T-helper 1 cell (primary cell): ENCODE data around the gene ZFP57.

Source experiments
- DNase-seq, 5 donors: peaks; one replicate each; pipeline ENCODE4 v3.0.0-alpha.2; 2012 to 2020
- total RNA-seq, 4 donors: gene quantifications; one replicate each; lab custom pipeline; 2026; lab: John Stamatoyannopoulos, UW

Gene ZFP57
- 0 to 2.4 (median 0.08) reads per million in 4 donors for total RNA-seq

DNA sequence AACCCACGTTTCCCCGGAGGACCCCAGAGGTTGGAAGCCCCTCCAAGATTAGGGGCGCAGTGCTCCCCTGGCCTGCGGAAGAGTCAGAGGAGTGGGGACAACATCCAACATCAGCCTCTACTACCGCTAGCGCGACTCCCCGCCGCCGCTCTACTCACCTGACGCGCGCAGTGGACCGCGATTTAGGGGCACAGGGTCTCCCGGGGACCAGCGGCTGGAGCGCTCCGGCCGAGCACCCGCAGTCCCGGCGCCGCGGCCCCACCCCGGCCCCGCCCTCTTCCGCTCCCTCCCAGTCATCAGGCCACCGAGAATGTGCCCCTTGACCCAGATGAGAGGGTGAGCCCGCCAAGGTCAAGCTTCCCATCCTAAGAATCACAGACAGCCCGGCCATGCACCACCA lies at the start of gene ZFP57:
TSS of gene ZFP57 (minus strand) at position 249 of the 400 bp plus-strand sequence. CDS start 4,149 bp downstream, outside the sequence.
- DNase-seq, result no peak

DNA sequence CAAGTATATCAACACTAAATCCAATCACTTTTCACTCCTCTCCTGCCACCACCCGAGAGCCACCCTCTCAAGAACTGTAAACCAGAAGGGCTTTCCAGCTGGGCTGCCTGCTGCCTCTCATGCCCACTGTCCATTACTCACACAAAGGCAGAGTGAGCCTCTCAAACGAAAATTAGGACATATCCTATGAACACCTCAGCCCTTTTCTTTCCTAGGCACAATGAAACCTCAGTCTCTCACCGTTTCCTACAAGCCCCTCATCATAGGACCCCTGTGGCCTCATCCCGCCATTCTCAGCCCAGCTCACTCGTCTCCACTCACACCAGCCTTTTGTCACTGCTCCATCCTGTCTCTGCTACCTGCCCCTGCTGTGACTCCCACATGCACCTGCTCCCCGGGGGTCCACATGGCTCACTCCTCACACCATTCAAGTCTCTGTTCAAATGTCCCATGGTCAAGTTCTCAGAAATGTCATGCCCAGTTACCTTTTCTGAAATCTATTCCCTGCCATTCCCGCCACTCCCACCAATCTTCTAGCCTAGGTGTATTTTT lies 49.7 kb upstream of the ZFP57 start:
- DNase-seq, result no peak

GRCh38 chr6:29729774-29730328 lies 48.9 kb upstream of the ZFP57 start:
- DNase-seq, result no peak

DNA sequence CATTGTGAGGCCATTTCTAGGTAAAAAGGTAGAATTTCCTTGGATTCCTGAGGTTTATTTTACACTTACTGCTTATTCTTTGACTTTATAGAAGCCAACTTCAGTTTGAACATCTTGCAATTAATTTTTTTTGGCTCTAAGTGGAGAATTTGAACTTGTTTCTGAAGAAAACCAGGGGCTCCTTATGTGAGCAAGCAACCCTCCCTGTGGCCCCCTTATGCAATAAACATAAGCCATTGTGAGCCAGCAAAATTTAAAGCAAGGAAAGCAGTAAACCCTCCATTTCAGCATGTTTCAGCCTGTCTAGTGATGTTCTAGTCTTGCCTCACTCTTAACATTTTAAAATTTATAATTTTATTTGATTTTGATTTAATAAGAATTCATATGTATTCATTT lies 47.9 kb upstream of the ZFP57 start:
- no peak for DNase-seq

- DNase-seq, result no peak
These were observed 47.4 kb upstream of the ZFP57 start for GRCh38 chr6:29728173-29728874.

- DNase-seq, result no peak
These were observed 46.7 kb upstream of the ZFP57 start for GRCh38 chr6:29727637-29728036.

GRCh38 chr6:29726571-29727194 lies 45.7 kb upstream of the ZFP57 start:
- DNase-seq, result no peak

- no peak for DNase-seq
These were observed 45.0 kb upstream of the ZFP57 start for GRCh38 chr6:29726001-29726400.

DNA sequence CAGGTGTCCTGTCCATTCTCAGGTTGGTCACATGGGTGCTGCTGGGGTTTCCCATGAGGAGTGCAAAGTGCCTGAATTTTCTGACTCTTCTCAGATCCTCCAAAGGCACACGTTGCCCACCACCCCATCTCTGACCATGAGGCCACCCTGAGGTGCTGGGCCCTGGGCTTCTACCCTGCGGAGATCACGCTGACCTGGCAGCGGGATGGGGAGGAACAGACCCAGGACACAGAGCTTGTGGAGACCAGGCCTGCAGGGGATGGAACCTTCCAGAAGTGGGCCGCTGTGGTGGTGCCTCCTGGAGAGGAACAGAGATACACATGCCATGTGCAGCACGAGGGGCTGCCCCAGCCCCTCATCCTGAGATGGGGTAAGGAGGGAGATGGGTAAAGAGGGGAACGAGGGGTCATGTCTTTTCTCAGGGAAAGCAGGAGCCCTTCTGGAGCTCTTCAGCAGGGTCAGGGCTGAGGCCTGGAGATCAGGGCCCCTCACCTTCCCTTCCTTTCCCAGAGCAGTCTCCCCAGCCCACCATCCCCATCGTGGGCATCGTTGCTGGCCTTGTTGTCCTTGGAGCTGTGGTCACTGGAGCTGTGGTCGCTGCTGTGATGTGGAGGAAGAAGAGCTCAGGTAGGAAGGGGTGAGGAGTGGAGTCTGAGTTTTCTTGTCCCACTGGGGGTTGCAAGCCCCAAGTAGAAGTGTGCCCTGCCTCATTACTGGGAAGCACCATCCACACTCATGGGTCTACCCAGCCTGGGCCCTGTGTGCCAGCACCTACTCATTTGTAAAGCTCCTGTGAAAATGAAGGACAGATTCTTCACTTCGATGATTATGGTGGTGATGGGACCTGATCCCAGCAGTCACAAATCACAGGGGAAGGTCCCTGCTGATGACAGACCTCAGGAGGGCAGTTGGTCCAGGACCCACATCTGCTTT lies 44.3 kb upstream of the ZFP57 start:
- DNase-seq, result no peak

DNA sequence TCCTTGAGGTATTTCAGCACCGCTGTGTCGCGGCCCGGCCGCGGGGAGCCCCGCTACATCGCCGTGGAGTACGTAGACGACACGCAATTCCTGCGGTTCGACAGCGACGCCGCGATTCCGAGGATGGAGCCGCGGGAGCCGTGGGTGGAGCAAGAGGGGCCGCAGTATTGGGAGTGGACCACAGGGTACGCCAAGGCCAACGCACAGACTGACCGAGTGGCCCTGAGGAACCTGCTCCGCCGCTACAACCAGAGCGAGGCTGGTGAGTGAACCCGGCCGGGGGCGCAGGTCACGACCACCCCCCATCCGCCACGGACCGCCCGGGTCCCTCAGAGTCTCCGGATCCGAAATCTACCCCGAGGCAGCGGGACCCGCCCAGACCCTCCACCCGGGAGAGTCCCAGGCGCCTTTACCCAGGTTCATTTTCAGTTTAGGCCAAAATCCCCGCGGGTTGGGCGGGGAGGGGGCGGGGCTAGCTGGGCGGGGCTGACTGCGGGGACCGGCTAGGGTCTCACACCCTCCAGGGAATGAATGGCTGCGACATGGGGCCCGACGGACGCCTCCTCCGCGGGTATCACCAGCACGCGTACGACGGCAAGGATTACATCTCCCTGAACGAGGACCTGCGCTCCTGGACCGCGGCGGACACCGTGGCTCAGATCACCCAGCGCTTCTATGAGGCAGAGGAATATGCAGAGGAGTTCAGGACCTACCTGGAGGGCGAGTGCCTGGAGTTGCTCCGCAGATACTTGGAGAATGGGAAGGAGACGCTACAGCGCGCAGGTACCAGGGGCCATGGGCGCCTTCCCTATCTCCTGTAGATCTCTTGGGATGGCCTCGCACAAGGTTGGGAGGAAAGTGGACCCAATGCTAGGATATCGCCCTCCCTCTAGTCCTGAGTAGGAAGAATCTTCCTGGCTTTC lies 43.0 kb upstream of the ZFP57 start:
- peak; percentile 51 to 71 (median 69) for DNase-seq

GRCh38 chr6:29723262-29723665 lies 42.3 kb upstream of the ZFP57 start, which contains the start of gene HLA-F:
TSS of gene HLA-F (plus strand) at chr6:29723434. CDS start at chr6:29723464, 30 bp downstream.
- DNase-seq, result peak in 3 of 5 donors; percentile 75 to 87 (median 85)

- DNase-seq, result peak in 1 of 5 donors; percentile 34
These were observed 39.9 kb upstream of the ZFP57 start for GRCh38 chr6:29720863-29721262.

- DNase-seq, result no peak
These were observed 29.5 kb upstream of the ZFP57 start for GRCh38 chr6:29710281-29710941.

DNA sequence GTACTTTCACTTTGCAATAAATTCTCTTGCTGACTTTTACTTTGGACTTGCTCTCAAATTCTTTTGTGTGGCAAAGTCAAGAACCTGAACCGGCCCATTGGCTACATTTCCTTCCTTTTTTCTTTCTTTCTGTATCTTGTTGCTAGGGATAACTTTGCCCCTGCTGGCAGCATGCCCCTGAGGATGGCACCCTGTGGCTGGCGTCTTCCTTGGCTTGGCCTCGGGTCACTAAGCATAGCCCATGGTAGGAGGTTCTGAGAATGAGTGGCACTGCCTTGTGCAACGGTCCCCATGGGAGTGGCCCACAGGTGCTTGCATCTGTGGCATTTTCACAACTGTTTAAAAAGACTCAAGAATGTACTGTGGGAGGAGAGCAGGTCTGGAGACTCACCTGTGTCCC lies 28.2 kb upstream of the ZFP57 start:
- DNase-seq, result no peak

DNA sequence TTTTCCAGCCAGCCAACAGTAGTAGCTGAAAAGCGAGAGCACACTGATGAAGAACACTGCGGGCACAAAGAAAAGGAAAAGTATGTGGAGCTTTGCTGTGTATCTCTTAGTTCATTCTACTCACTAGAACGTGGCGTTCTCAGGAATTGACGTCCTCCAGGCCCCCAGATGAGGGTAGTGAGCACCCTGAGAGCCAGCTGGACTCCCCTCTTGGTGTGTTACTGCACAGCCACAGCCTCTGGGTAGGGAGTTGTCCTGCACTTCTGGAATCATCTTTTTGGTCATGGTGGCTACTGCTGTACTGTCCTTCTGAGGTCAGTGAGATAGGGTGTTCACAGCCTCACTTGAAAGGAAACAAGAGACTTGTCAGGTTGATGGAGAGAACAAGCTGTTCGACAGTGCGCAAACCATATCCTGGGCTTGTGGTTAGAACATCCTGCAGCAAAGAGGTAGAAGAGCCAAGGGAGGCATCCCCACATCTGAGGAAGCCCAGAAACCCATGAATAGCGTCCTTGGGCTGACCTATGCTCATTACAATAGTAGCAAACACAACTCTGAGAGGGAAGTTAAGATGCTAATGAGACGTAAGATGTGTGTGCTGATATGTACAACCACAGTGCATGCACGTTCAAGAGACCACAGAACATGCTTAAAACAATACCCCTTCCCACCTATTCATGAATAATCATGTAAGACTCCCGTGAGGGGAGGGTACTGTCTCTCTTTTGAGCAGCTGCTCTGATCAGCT lies 27.7 kb upstream of the ZFP57 start:
- DNase-seq, result peak; percentile 42 to 89 (median 62)

DNA sequence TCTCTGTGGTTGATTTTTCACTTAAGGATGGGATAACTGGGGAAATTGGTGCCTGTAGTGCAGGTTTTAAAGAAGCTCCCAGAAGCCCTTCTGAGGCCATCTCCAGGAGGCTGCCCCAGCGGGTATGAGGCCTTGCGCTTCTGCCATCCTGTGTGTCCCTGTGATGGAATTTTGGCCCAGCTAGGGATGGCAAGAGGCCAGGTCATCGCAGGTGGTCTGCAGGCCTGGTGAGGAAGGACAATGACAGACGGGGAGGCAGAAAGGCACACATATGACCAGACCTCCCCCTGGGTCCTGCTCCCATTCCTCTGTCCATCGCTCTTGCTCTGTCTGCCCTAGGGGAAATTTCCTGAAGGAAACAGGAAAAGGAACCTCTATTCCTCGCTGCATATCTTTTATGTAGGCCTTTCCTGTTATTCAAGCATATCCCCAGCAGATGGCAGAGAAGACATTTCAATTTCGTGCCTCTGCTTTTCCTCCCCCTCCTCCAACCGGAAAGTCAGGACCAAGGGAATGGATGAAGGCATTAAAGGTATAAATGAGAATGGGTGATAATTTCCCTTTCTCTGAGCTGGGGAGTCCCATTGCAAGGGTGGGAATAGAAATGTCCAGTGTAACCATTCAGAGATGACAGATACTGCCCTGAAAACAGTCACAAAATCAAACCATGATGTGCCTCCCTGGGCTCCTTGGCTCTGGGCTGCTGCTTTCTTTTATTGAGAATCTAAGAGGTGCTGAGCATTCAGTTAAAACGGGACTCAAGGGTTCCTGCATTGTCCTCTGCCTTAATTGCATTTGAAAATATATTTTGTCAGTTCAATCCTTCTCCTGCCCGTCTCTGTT lies 24.7 kb upstream of the ZFP57 start:
- DNase-seq, result no peak

- DNase-seq, result peak; percentile 43 to 75 (median 62)
These were observed 21.7 kb upstream of the ZFP57 start for GRCh38 chr6:29702519-29703103.
